Measurements from ENCODE around the gene NPRL2.
A peak's percentile ranks its signal among the peaks of the same experiment; 100 is the strongest.

Gene NPRL2

GRCh38 chr3:50373146-50374051 lies 22.8 kb upstream of the NPRL2 start:
- no peak for DNase-seq

GRCh38 chr3:50372349-50372748 lies 21.8 kb upstream of the NPRL2 start:
- DNase-seq, result no peak

- no peak for DNase-seq
Observed at GRCh38 chr3:50371133-50371685, 20.6 kb upstream of the NPRL2 start.

GRCh38 chr3:50370594-50370993 lies 20.0 kb upstream of the NPRL2 start:
- DNase-seq, result no peak

GRCh38 chr3:50369012-50369670 lies 18.6 kb upstream of the NPRL2 start:
- no peak for DNase-seq

GRCh38 chr3:50365842-50366220 lies 15.3 kb upstream of the NPRL2 start:
- no peak for DNase-seq

GRCh38 chr3:50365080-50365841 lies 14.7 kb upstream of the NPRL2 start:
- peak; percentile 47 for DNase-seq

- DNase-seq, result no peak
Observed at GRCh38 chr3:50364573-50365079, 14.1 kb upstream of the NPRL2 start.

- no peak for DNase-seq
Observed at GRCh38 chr3:50359760-50360110, 9.2 kb upstream of the NPRL2 start.

- peak; percentile 95 for DNase-seq
Observed at GRCh38 chr3:50358911-50359759, 8.6 kb upstream of the NPRL2 start, which contains the start of gene TMEM115. TMEM115 (minus strand) TSS chr3:50359521; CDS start chr3:50359063, 458 bp downstream.

- DNase-seq, result no peak
Observed at GRCh38 chr3:50358355-50358910, 7.9 kb upstream of the NPRL2 start.

GRCh38 chr3:50357481-50357880 lies 6.9 kb upstream of the NPRL2 start:
- DNase-seq, result no peak

GRCh38 chr3:50356553-50356952 lies 6.0 kb upstream of the NPRL2 start:
- no peak for DNase-seq

GRCh38 chr3:50355829-50356552 lies 5.4 kb upstream of the NPRL2 start:
- no peak for DNase-seq

GRCh38 chr3:50354850-50355249 lies 4.3 kb upstream of the NPRL2 start:
- DNase-seq, result no peak

GRCh38 chr3:50354186-50354764 lies 3.7 kb upstream of the NPRL2 start:
- DNase-seq, result no peak

GRCh38 chr3:50353245-50354004 lies 2.9 kb upstream of the NPRL2 start:
- DNase-seq, result no peak

GRCh38 chr3:50352781-50353180 lies 2.2 kb upstream of the NPRL2 start:
- DNase-seq, result no peak

- DNase-seq, result no peak
Observed at GRCh38 chr3:50351323-50351697, 735 bp upstream of the NPRL2 start.

GRCh38 chr3:50350213-50350526 lies 405 bp downstream of the NPRL2 start:
- DNase-seq, result no peak

Measured in NCI-H1105 treated with DMSO at 0.1 percent for 48 hours (cell line).